Fibroblast of skin of scalp (primary cell): ENCODE measurements around the gene WSCD2. TPM values are rescaled to one million over a fixed set of nuclear protein-coding genes. Genes with fewer than 3 reads are reported as not detected.

Experiments
- DNase-seq: peaks from one replicate; pipeline ENCODE4 v3.0.0-alpha.2; 2013
- polyA plus RNA-seq, 2 experiments: library from polyadenylated mRNA; unstranded; fragments of 120-200 nt; gene quantifications; one replicate each; pipeline ENCODE4 v1.2.1, GENCODE V29; 2013; ENCODE audit not compliant: insufficient read length in 2 of 2

Gene WSCD2
- polyA plus RNA-seq (2013, experiment 1 of 2; ENCODE audit: insufficient read length): not detected
- polyA plus RNA-seq (2013, experiment 2 of 2; ENCODE audit: insufficient read length): 0.09 TPM

- DNase-seq: peak; percentile 35
Observed at GRCh38 chr12:108129017-108129812, at the start of gene WSCD2. Gene WSCD2, plus strand, starts transcription at chr12:108129288. Its CDS starts 66,545 bp downstream, at chr12:108195833.

GRCh38 chr12:108079721-108080120 lies 49.4 kb upstream of the WSCD2 start:
- DNase-seq: no peak

GRCh38 chr12:108080363-108080762 lies 48.7 kb upstream of the WSCD2 start:
- DNase-seq: no peak

GRCh38 chr12:108082485-108082884 lies 46.6 kb upstream of the WSCD2 start:
- DNase-seq: no peak

GRCh38 chr12:108087900-108088299 lies 41.2 kb upstream of the WSCD2 start:
- DNase-seq: no peak

GRCh38 chr12:108090107-108090899 lies 38.8 kb upstream of the WSCD2 start:
- DNase-seq: no peak

GRCh38 chr12:108090932-108091678 lies 38.0 kb upstream of the WSCD2 start:
- no peak for DNase-seq

- DNase-seq: no peak
Observed at GRCh38 chr12:108091679-108092051, 37.4 kb upstream of the WSCD2 start.

- no peak for DNase-seq
Observed at GRCh38 chr12:108093209-108093608, 35.9 kb upstream of the WSCD2 start.

GRCh38 chr12:108094056-108094649 lies 34.9 kb upstream of the WSCD2 start:
- no peak for DNase-seq

- DNase-seq: no peak
Observed at GRCh38 chr12:108097160-108097911, 31.8 kb upstream of the WSCD2 start.

- no peak for DNase-seq
Observed at GRCh38 chr12:108098374-108098773, 30.7 kb upstream of the WSCD2 start.

- DNase-seq: peak; percentile 3
Observed at GRCh38 chr12:108099073-108099472, 30.0 kb upstream of the WSCD2 start.

- DNase-seq: no peak
Observed at GRCh38 chr12:108099778-108100489, 29.2 kb upstream of the WSCD2 start.

- no peak for DNase-seq
Observed at GRCh38 chr12:108101605-108102175, 27.4 kb upstream of the WSCD2 start.

GRCh38 chr12:108102363-108102762 lies 26.7 kb upstream of the WSCD2 start:
- DNase-seq: no peak

GRCh38 chr12:108103087-108103486 lies 26.0 kb upstream of the WSCD2 start:
- no peak for DNase-seq

- no peak for DNase-seq
Observed at GRCh38 chr12:108103517-108103916, 25.6 kb upstream of the WSCD2 start.

- no peak for DNase-seq
Observed at GRCh38 chr12:108104657-108105056, 24.4 kb upstream of the WSCD2 start.

- no peak for DNase-seq
Observed at GRCh38 chr12:108106599-108106998, 22.5 kb upstream of the WSCD2 start.

GRCh38 chr12:108107293-108107692 lies 21.8 kb upstream of the WSCD2 start:
- DNase-seq: no peak
